Neural cell (in vitro differentiated cells): ENCODE results near the gene RNASEH2C. TPM values are rescaled to one million over a fixed set of nuclear protein-coding genes. Genes with fewer than 3 reads are reported as not detected.
"Not testable (repeated sequence)": the region's sequence is repeated elsewhere in the genome, so short reads cannot be mapped to it uniquely, and the experiment has no call there.

Source experiments
- H2AFZ ChIP-seq: fragments of 200-600, 300-800 bp; sonication (generic), shearing (Covaris generic); 2 replicates; pipeline ENCODE4 v1.6.0; 2014; ENCODE audit warnings: low read depth, mild to moderate bottlenecking, antibody characterized with exemption, low read length, moderate library complexity
- H3F3A ChIP-seq: fragments of 200-600 bp; shearing (Covaris generic); 2 replicates; pipeline ENCODE4 v1.6.1; 2016; ENCODE audit warnings: mild to moderate bottlenecking, moderate library complexity, mixed read lengths, antibody characterized with exemption, low read length; ENCODE audit not compliant: insufficient read depth, poor library complexity, severe bottlenecking
- H3K27ac ChIP-seq: fragments of 200-600, 300-800 bp; sonication (generic), shearing (Covaris generic); 2 replicates; pipeline ENCODE4 v1.5.1; 2014; ENCODE audit warnings: mild to moderate bottlenecking, low read length, moderate library complexity
- H3K27me3 ChIP-seq: fragments of 300-800, 200-600 bp; sonication (generic), shearing (Covaris generic); 2 replicates; pipeline ENCODE4 v1.6.0; 2014; ENCODE audit warnings: mild to moderate bottlenecking, low read depth, low read length, moderate library complexity; ENCODE audit not compliant: insufficient read depth
- H3K36me3 ChIP-seq: fragments of 300-800, 200-600 bp; sonication (generic), shearing (Covaris generic); 2 replicates; pipeline ENCODE4 v1.5.1; 2014; ENCODE audit warnings: mild to moderate bottlenecking, antibody characterized with exemption, low read length, moderate library complexity; ENCODE audit not compliant: insufficient read depth
- H3K4me2 ChIP-seq: fragments of 300-800, 200-600 bp; sonication (generic), shearing (Covaris generic); 2 replicates; pipeline ENCODE4 v1.6.0; 2014; ENCODE audit warnings: mild to moderate bottlenecking, low read length
- H3K4me3 ChIP-seq: fragments of 300-800, 200-600 bp; sonication (generic), shearing (Covaris generic); 2 replicates; pipeline ENCODE4 v1.5.1; 2014; ENCODE audit warnings: mild to moderate bottlenecking, low read length, moderate library complexity
- H3K79me2 ChIP-seq: fragments of 200-600 bp; shearing (Covaris generic); replicated peaks from 2 replicates; pipeline ENCODE4 v1.6.0; 2014; ENCODE audit warnings: mild to moderate bottlenecking, low read length, moderate library complexity; ENCODE audit not compliant: insufficient read depth
- H3K9ac ChIP-seq: fragments of 300-800, 200-600 bp; sonication (generic), shearing (Covaris generic); 2 replicates; pipeline ENCODE4 v1.6.1; 2016; ENCODE audit warnings: mild to moderate bottlenecking, low read length, mixed read lengths
- H3K9me2 ChIP-seq: fragments of 200-600 bp; shearing (Covaris generic); 2 replicates; pipeline ENCODE4 v1.6.1; 2016; ENCODE audit warnings: mild to moderate bottlenecking, low read length, mixed read lengths; ENCODE audit not compliant: insufficient read depth
- H3K9me3 ChIP-seq: fragments of 200-600, 300-800 bp; sonication (generic), shearing (Covaris generic); 2 replicates; pipeline ENCODE4 v1.6.1; 2016; ENCODE audit warnings: mild to moderate bottlenecking, mixed run types, low read length, moderate library complexity, mixed read lengths
- H4K20me1 ChIP-seq: fragments of 200-600 bp; shearing (Covaris generic); 2 replicates; pipeline ENCODE4 v1.6.1; 2016; ENCODE audit warnings: mild to moderate bottlenecking, mixed run types; ENCODE audit not compliant: insufficient read depth
- CTCF ChIP-seq: fragments of 450-650 bp; IDR thresholded peaks from 2 replicates; pipeline ENCODE4 v1.5.1; 2014; ENCODE audit warnings: antibody characterized with exemption, mild to moderate bottlenecking, moderate library complexity; ENCODE audit not compliant: poor library complexity, severe bottlenecking
- EP300 ChIP-seq: fragments of 450-650 bp; conservative IDR thresholded peaks from 2 replicates; pipeline ENCODE4 v1.6.1; 2014; ENCODE audit warnings: antibody characterized with exemption, mild to moderate bottlenecking, moderate library complexity; ENCODE audit not compliant: poor library complexity, severe bottlenecking
- EZH2 ChIP-seq: fragments of 200-600, 300-800 bp; shearing (Covaris generic), sonication (generic); IDR thresholded peaks from 2 replicates; pipeline ENCODE4 v1.6.1; 2014; ENCODE audit warnings: antibody characterized with exemption, low read length, borderline replicate concordance, mild to moderate bottlenecking; ENCODE audit not compliant: insufficient read depth, poor library complexity, severe bottlenecking
- MXI1 ChIP-seq: fragments of 450-650 bp; conservative IDR thresholded peaks from 2 replicates; pipeline ENCODE4 v1.6.1; 2014; ENCODE audit warnings: antibody characterized with exemption, mild to moderate bottlenecking; ENCODE audit not compliant: poor library complexity, severe bottlenecking
- POLR2AphosphoS5 ChIP-seq: IDR thresholded peaks from 2 replicates; pipeline ENCODE4 v1.6.1; 2012
- RAD21 ChIP-seq: fragments of 450-650 bp; conservative IDR thresholded peaks from 2 replicates; pipeline ENCODE4 v1.6.1; 2014; ENCODE audit warnings: antibody characterized with exemption, mild to moderate bottlenecking, moderate library complexity
- REST ChIP-seq: IDR thresholded peaks from 2 replicates; pipeline ENCODE4 v1.6.1; 2012; ENCODE audit warnings: borderline replicate concordance
- SMC3 ChIP-seq: fragments of 450-650 bp; conservative IDR thresholded peaks from 2 replicates; pipeline ENCODE4 v1.6.1; 2014; ENCODE audit warnings: antibody characterized with exemption, mild to moderate bottlenecking, moderate library complexity; ENCODE audit not compliant: poor library complexity
- TAF1 ChIP-seq: IDR thresholded peaks from 2 replicates; pipeline ENCODE4 v1.6.1; 2012; ENCODE audit warnings: low read depth
- polyA plus RNA-seq: library from polyadenylated mRNA; depleted of rRNA; stranded (reverse); fragments of >200 nt; gene quantifications from 2 replicates; pipeline ENCODE4 v1.2.3, GENCODE V29; 2014

The RNASEH2C gene
- polyA plus RNA-seq, 1 donor from 2014 or later: 38.4 TPM

- Histone ChIP-seq H4K20me1 (no peaks in the 10 kb centered on the region), H3K9ac (no peak overlapping the region), H3K27me3 (no peaks in the 10 kb centered on the region), H3K4me3 (no peak overlapping the region), H3K36me3 (no peaks in the 10 kb centered on the region), H3K27ac (no peak overlapping the region), H3K9me3 (no peaks in the 10 kb centered on the region), H3K9me2 (no peaks in the 10 kb centered on the region), H3K4me2 (no peak overlapping the region), H2AFZ (no peak overlapping the region), H3F3A (no peaks in the 10 kb centered on the region), H3K79me2 (no peaks in the 10 kb centered on the region)
- TF ChIP-seq EZH2: no peak
- no peak for TF ChIP-seq CTCF
- TF ChIP-seq REST: no peak
- no peak for TF ChIP-seq POLR2AphosphoS5
- no peak for TF ChIP-seq MXI1
- no peak for TF ChIP-seq TAF1
- no peak for TF ChIP-seq EP300
Observed at GRCh38 chr11:65695459-65696241, 24.9 kb downstream of the RNASEH2C start.

- TF ChIP-seq REST: no peak
- no peak for TF ChIP-seq MXI1
- no peak for TF ChIP-seq POLR2AphosphoS5
- TF ChIP-seq EZH2: no peak
- TF ChIP-seq SMC3: no peak
- TF ChIP-seq EP300: no peak
- no peak for TF ChIP-seq TAF1
- no peak for TF ChIP-seq RAD21
- no peak for TF ChIP-seq CTCF
- no peaks in the 10 kb centered on the region for H3K27me3 ChIP-seq
- H3K4me3 ChIP-seq: no peak overlapping the region
- no peaks in the 10 kb centered on the region for H3K9me2 ChIP-seq
- H4K20me1 ChIP-seq: no peaks in the 10 kb centered on the region
- H3K9me3 ChIP-seq: no peaks in the 10 kb centered on the region
- no peaks in the 10 kb centered on the region for H3F3A ChIP-seq
- no peak overlapping the region for H3K9ac ChIP-seq
- H2AFZ ChIP-seq: no peak overlapping the region
- no peak overlapping the region for H3K4me2 ChIP-seq
- H3K27ac ChIP-seq: no peak overlapping the region
- no peaks in the 10 kb centered on the region for H3K36me3 ChIP-seq
- no peaks in the 10 kb centered on the region for H3K79me2 ChIP-seq
Observed at GRCh38 chr11:65692367-65692766, 28.2 kb downstream of the RNASEH2C start.

GRCh38 chr11:65691847-65692246, 28.8 kb downstream of the RNASEH2C start:
- not testable (repeated sequence) for H3K9me3 ChIP-seq, H3K4me2 ChIP-seq, H3K27me3 ChIP-seq, H3K27ac ChIP-seq, H3K36me3 ChIP-seq, H3K79me2 ChIP-seq, H3K4me3 ChIP-seq, H3F3A ChIP-seq, H4K20me1 ChIP-seq, H2AFZ ChIP-seq, H3K9me2 ChIP-seq, H3K9ac ChIP-seq
